HG02973 (cell line): ENCODE measurements around the gene KYNU.
"Not testable (repeated sequence)": the region's sequence is repeated elsewhere in the genome, so short reads cannot be mapped to it uniquely, and the experiment has no call there.

ENCODE experiments used
- ATAC-seq: cut with Tn5 transposase; IDR thresholded peaks from one replicate; pipeline ENCODE4 v1.9.1; 2021; ENCODE audit warnings: moderate library complexity; ENCODE audit not compliant: unreplicated experiment

The KYNU gene

DNA sequence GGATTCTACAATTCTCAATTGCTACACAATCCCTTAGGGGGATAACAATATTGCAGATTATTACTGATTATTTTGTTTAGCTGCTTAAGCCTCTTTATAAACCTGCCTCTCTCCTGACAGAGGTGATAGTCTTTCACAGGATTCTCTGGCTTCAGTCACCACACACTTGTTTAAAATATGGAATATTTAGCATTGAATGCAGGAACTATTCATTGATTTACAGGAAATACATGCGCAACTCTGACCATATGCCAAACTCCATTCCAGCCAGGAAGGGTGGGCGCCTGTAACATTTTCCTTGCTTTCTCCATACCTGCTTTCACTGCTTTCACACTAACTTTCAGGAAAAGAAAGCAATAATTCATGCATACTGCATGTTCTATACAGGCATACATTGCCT lies 207.0 kb downstream of the KYNU start:
- ATAC-seq, result no peak

DNA sequence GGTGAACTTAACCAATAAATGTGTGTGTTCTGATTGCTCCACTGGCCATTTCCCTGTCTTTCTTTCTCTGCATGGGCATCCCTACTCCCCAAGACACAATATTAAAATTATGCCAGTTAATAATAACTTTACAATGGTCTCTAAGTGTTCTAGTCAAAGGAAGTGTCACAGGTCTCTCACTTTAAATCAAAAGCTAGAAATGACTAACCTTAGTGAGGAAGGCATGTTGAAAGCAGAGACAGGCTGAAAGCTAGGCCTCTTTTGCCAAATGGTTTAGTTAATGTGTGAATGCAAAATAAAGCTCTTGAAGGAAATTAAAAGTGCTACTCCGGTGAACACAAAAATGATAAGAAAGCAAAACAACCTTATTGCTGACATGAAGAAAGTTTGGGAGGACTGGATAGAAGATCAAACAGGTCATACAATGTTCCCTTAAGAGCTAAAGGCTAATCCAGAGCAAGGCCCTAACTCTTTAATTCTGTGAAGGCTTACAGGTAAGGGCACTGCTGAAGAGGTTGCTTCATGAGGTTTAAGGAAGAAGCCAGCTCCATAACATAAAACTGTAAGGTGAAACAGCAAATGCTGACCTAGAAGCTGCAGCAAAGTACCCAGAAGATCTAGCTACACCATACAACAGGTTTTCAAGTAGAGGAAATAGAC lies 207.8 kb downstream of the KYNU start:
- peak; percentile 72 for ATAC-seq

DNA sequence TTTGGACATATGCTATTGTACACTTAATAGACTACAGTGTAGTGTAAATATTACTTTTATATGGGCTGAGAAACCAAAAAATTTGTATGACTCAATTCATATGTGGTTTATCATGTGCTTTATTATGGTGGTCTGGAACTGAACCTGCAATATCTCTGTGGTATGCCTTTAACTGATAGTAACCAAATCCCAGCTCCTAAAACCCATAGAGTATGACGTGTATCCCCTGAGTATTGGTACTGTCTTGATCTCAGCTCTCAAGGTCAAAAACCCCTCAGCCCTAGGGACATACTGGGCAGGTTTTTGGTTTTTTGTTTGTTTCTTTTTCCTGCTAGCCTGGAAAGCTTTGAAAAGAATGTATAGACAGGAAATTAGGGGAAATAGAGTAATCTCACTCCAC lies 209.6 kb downstream of the KYNU start:
- ATAC-seq, result no peak

DNA sequence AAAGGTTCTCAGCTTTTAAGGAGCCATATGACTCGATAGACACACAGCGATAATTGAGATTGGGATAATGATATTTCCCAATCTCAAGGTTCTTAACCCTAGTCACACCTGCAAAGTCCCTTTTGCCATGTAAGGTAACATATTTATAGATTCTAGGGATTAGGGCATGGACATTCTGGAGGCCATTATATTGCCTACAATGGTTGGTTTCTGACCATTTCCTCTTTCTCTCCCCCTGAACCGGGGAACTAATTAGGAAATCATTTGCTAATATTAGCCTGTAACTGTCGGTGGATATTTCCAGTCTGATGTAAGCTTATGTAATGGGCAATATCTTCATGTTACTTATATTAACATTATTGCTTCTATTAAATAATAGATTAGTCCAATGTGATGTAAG lies 210.9 kb downstream of the KYNU start:
- no peak for ATAC-seq

DNA sequence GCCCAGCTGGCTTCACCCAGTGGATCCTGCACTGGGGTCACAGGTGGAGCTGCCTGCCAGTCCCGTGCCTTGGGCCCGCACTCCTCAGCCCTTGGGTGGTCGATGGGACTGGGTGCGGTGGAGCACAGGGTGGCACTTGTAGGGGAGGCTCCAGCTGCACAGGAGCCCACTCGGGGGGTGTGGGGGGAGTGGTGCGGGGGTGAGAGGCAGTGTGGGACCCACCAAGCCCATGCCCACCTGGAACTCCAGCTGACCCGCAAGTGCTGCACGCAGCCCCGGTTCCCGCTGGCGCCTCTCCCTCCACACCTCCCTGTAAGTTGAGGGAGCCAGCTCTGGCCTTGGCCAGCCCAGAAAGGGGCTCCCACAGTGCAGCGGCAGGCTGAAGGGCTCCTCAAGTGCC lies 212.1 kb downstream of the KYNU start:
- not testable (repeated sequence) for ATAC-seq
